ENCODE data around the gene ZDHHC11. TPM values are rescaled to one million over a fixed set of nuclear protein-coding genes. Genes with fewer than 3 reads are reported as not detected.

Gene ZDHHC11
- polyA plus RNA-seq (2013, experiment 1 of 2), result 4.2 TPM
- polyA plus RNA-seq (2013, experiment 2 of 2), result 3.9 TPM

DNA sequence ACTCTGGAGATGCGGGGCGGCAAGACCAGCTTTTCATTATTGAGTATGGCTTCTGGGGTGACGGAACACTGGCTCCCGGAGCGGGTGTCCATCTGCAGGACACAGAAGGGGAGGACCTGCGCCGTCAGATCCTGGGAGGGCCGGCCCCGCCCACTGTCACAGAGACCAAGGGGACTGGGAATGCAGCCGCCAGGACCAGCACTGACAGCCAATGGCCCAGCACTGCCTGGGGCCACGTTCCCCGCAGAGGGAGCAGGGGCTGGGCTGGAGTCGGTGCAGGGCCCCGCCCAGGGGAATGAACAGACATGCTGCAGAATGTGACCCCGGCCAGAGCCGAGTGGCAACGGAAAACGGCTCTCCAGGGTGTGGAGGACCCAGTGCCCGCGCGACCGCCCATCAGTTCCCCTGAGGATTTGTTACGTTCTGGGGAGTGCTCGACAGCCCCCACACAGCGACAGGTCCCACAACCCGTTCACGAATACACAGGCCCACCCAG lies at the start of gene ZDHHC11:
TSS of gene ZDHHC11 (minus strand) at position 476 of the 496 bp plus-strand sequence. CDS start at position 92, 384 bp downstream.
- Histone ChIP-seq H3K27ac (ENCODE audit: low read depth, low read length) (no peak within 1 kb of the TSS), H3K4me1 (ENCODE audit: control insufficient read depth, low read depth, low read length) (no peaks in the 10 kb centered on the region), H4K5ac (ENCODE audit: low read length) (no peak within 1 kb of the TSS), H3K4ac (ENCODE audit: low read depth, low read length) (no peak within 1 kb of the TSS), H2AK5ac (ENCODE audit: low read length) (no peak within 1 kb of the TSS), H3K18ac (ENCODE audit: low read length) (no peak within 1 kb of the TSS), H3K56ac (ENCODE audit: low read length) (no peak within 1 kb of the TSS), H4K8ac (ENCODE audit: low read depth, low read length) (no peak within 1 kb of the TSS), H3K23ac (ENCODE audit: low read length) (no peak within 1 kb of the TSS), H3K79me2 (ENCODE audit: control insufficient read depth, insufficient read depth, low read length) (no peaks in the 10 kb centered on the region), H3K27me3 (ENCODE audit: insufficient read depth, low read length, poor library complexity) (no peaks in the 10 kb centered on the region), H3K9ac (ENCODE audit: low read length) (no peak within 1 kb of the TSS), H2BK15ac (replicated peaks; ENCODE audit: low read depth) (no peak within 1 kb of the TSS), H2BK5ac (ENCODE audit: low read length) (no peak within 1 kb of the TSS), H3K36me3 (ENCODE audit: control insufficient read depth, insufficient read depth, low read length) (no peaks in the 10 kb centered on the region), H2BK120ac (ENCODE audit: low read depth, low read length) (no peak within 1 kb of the TSS), H3K4me3 (ENCODE audit: low read length) (no peak within 1 kb of the TSS), H3K79me1 (ENCODE audit: low read length) (no peaks in the 10 kb centered on the region), H3K4me2 (ENCODE audit: low read length) (no peak within 1 kb of the TSS)
- no CpG with 5 or more reads among the region's 27 CpGs for WGBS (ENCODE audit: extremely low coverage, insufficient coverage, low lambda C conversion rate)
- DNase-seq, result peak; percentile 45

DNA sequence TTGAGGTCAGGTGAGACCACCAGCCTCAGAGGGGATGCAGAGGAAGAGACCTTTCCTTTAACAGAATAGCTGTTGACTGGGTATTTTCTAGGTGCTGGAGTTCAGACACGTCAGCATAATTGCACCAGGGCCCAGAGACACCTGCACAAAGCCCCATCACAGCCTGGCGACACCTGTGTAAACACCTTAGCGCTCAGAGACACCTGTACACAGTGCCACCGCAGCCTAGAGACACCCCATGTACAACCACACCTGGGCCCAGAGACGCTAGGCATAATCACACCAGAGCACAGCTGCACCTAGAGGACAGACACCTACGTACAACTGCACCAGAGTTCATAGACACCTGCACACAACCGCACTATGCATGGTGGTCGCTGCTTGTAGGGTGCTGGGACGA lies 42.9 kb upstream of the ZDHHC11 start:
- Histone ChIP-seq H2AK5ac (ENCODE audit: low read length) (no peak overlapping the region), H3K4me2 (ENCODE audit: low read length) (peak overlapping the region; percentile 49), H3K56ac (ENCODE audit: low read length) (peak overlapping the region; percentile 96), H4K8ac (ENCODE audit: low read depth, low read length) (no peak overlapping the region), H3K4me3 (ENCODE audit: low read length) (peak overlapping the region; percentile 92), H4K5ac (ENCODE audit: low read length) (no peak overlapping the region), H3K27ac (ENCODE audit: low read depth, low read length) (no peak overlapping the region), H3K9ac (ENCODE audit: low read length) (peak overlapping the region; percentile 93), H3K79me2 (ENCODE audit: control insufficient read depth, insufficient read depth, low read length) (peaks cover 51% of the 10 kb centered on the region), H3K4ac (ENCODE audit: low read depth, low read length) (no peak overlapping the region), H3K23ac (ENCODE audit: low read length) (no peak overlapping the region), H3K27me3 (ENCODE audit: insufficient read depth, low read length, poor library complexity) (no peaks in the 10 kb centered on the region), H2BK5ac (ENCODE audit: low read length) (no peak overlapping the region), H3K4me1 (ENCODE audit: control insufficient read depth, low read depth, low read length) (peaks cover 4% of the 10 kb centered on the region), H2BK15ac (replicated peaks; ENCODE audit: low read depth) (no peak overlapping the region), H3K79me1 (ENCODE audit: low read length) (peaks cover 34% of the 10 kb centered on the region), H3K36me3 (ENCODE audit: control insufficient read depth, insufficient read depth, low read length) (peaks cover 9% of the 10 kb centered on the region), H3K18ac (ENCODE audit: low read length) (no peak overlapping the region), H2BK120ac (ENCODE audit: low read depth, low read length) (no peak overlapping the region)
- no peak for DNase-seq
- WGBS (ENCODE audit: extremely low coverage, insufficient coverage, low lambda C conversion rate), result no CpG with 5 or more reads among the region's 9 CpGs

- peak overlapping the region; percentile 92 for H3K4me3 ChIP-seq (ENCODE audit: low read length)
- H2BK15ac ChIP-seq (replicated peaks; ENCODE audit: low read depth), result no peak overlapping the region
- DNase-seq, result no peak
- H3K79me2 ChIP-seq (ENCODE audit: control insufficient read depth, insufficient read depth, low read length), result peaks cover 54% of the 10 kb centered on the region
- no CpG with 5 or more reads among the region's 31 CpGs for WGBS (ENCODE audit: extremely low coverage, insufficient coverage, low lambda C conversion rate)
- H3K4me2 ChIP-seq (ENCODE audit: low read length), result peak overlapping the region; percentile 49
- H3K56ac ChIP-seq (ENCODE audit: low read length), result peak overlapping the region; percentile 96
- H3K79me1 ChIP-seq (ENCODE audit: low read length), result peaks cover 37% of the 10 kb centered on the region
- no peak overlapping the region for H4K5ac ChIP-seq (ENCODE audit: low read length)
- H3K9ac ChIP-seq (ENCODE audit: low read length), result peak overlapping the region; percentile 93
- H3K27ac ChIP-seq (ENCODE audit: low read depth, low read length), result no peak overlapping the region
- H4K8ac ChIP-seq (ENCODE audit: low read depth, low read length), result peak overlapping the region; percentile 58
- H2BK5ac ChIP-seq (ENCODE audit: low read length), result no peak overlapping the region
- peak overlapping the region; percentile 98 for H3K23ac ChIP-seq (ENCODE audit: low read length)
- H3K27me3 ChIP-seq (ENCODE audit: insufficient read depth, low read length, poor library complexity), result no peaks in the 10 kb centered on the region
- H3K4me1 ChIP-seq (ENCODE audit: control insufficient read depth, low read depth, low read length), result peaks cover 4% of the 10 kb centered on the region
- no peak overlapping the region for H2AK5ac ChIP-seq (ENCODE audit: low read length)
- H3K4ac ChIP-seq (ENCODE audit: low read depth, low read length), result peak overlapping the region; percentile 26
- peak overlapping the region; percentile 40 for H3K18ac ChIP-seq (ENCODE audit: low read length)
- no peak overlapping the region for H2BK120ac ChIP-seq (ENCODE audit: low read depth, low read length)
- peaks cover 11% of the 10 kb centered on the region for H3K36me3 ChIP-seq (ENCODE audit: control insufficient read depth, insufficient read depth, low read length)
These were observed 42.3 kb upstream of the ZDHHC11 start for GRCh38 chr5:893137-893506.

GRCh38 chr5:892394-893136 lies 41.8 kb upstream of the ZDHHC11 start, which contains the start of the genes BRD9 and TRIP13:
Gene BRD9 (minus strand): TSS chr5:892801. CDS start chr5:892657, 144 bp downstream.
Gene TRIP13 (plus strand): TSS chr5:892884. CDS start chr5:892999, 115 bp downstream.
- no CpG with 5 or more reads among the region's 91 CpGs for WGBS (ENCODE audit: extremely low coverage, insufficient coverage, low lambda C conversion rate)
- H3K27me3 ChIP-seq (ENCODE audit: insufficient read depth, low read length, poor library complexity), result no peaks in the 10 kb centered on the region
- no peak within 1 kb of the TSS for H4K5ac ChIP-seq (ENCODE audit: low read length)
- H3K79me1 ChIP-seq (ENCODE audit: low read length), result peaks cover 39% of the 10 kb centered on the region
- peak within 1 kb of the TSS; percentile 95 for H3K4me3 ChIP-seq (ENCODE audit: low read length)
- peaks cover 57% of the 10 kb centered on the region for H3K79me2 ChIP-seq (ENCODE audit: control insufficient read depth, insufficient read depth, low read length)
- peak within 1 kb of the TSS; percentile 49 for H3K27ac ChIP-seq (ENCODE audit: low read depth, low read length)
- H3K36me3 ChIP-seq (ENCODE audit: control insufficient read depth, insufficient read depth, low read length), result peaks cover 13% of the 10 kb centered on the region
- H2BK120ac ChIP-seq (ENCODE audit: low read depth, low read length), result no peak within 1 kb of the TSS
- peak within 1 kb of the TSS; percentile 99 for H3K9ac ChIP-seq (ENCODE audit: low read length)
- peak within 1 kb of the TSS; percentile 58 for H4K8ac ChIP-seq (ENCODE audit: low read depth, low read length)
- H2BK15ac ChIP-seq (replicated peaks; ENCODE audit: low read depth), result no peak within 1 kb of the TSS
- peak within 1 kb of the TSS; percentile 99 for H3K4me2 ChIP-seq (ENCODE audit: low read length)
- H2BK5ac ChIP-seq (ENCODE audit: low read length), result peak within 1 kb of the TSS; percentile 81
- H3K4ac ChIP-seq (ENCODE audit: low read depth, low read length), result peak within 1 kb of the TSS; percentile 90
- peak within 1 kb of the TSS; percentile 98 for H3K56ac ChIP-seq (ENCODE audit: low read length)
- peak within 1 kb of the TSS; percentile 95 for H2AK5ac ChIP-seq (ENCODE audit: low read length)
- peak; percentile 86 for DNase-seq
- H3K23ac ChIP-seq (ENCODE audit: low read length), result peak within 1 kb of the TSS; percentile 98
- peaks cover 4% of the 10 kb centered on the region for H3K4me1 ChIP-seq (ENCODE audit: control insufficient read depth, low read depth, low read length)
- H3K18ac ChIP-seq (ENCODE audit: low read length), result peak within 1 kb of the TSS; percentile 40

DNA sequence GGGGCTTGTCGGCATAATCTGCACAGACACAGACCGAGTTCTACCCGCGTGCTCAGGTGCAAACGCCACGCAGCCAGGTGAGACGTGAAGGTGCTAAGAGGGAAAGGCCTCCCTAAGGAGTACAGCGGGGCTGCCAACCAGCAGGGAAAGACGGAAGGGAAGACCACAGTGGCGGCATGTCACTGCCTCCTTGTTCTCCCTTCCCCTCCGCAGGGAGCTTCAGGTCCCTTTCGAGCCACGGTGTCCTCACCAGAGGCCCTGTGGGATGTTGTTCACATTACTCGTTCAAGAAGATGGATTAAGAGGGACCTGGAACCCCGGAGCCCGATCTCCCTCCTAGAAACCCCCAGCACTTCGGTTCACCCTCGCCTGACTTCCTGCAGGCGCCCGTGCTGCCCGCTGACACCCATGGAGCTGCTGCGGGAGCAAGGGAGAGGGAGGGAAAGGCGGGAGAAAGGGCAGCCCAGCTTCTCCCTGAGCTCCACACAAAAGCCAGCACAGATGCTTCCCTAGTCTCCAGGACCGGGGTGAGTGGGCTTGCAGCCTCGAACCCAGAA lies 41.1 kb upstream of the ZDHHC11 start:
- Histone ChIP-seq H3K36me3 (ENCODE audit: control insufficient read depth, insufficient read depth, low read length) (peaks cover 17% of the 10 kb centered on the region), H3K27me3 (ENCODE audit: insufficient read depth, low read length, poor library complexity) (no peaks in the 10 kb centered on the region), H3K79me2 (ENCODE audit: control insufficient read depth, insufficient read depth, low read length) (peaks cover 59% of the 10 kb centered on the region), H2BK120ac (ENCODE audit: low read depth, low read length) (no peak overlapping the region), H3K56ac (ENCODE audit: low read length) (peak overlapping the region; percentile 98), H3K23ac (ENCODE audit: low read length) (peak overlapping the region; percentile 48), H3K4me3 (ENCODE audit: low read length) (peak overlapping the region; percentile 95), H4K8ac (ENCODE audit: low read depth, low read length) (no peak overlapping the region), H3K18ac (ENCODE audit: low read length) (peak overlapping the region; percentile 23), H2BK5ac (ENCODE audit: low read length) (peak overlapping the region; percentile 52), H3K4ac (ENCODE audit: low read depth, low read length) (peak overlapping the region; percentile 90), H3K4me1 (ENCODE audit: control insufficient read depth, low read depth, low read length) (peaks cover 4% of the 10 kb centered on the region), H3K79me1 (ENCODE audit: low read length) (peaks cover 40% of the 10 kb centered on the region), H2AK5ac (ENCODE audit: low read length) (peak overlapping the region; percentile 95), H3K9ac (ENCODE audit: low read length) (peak overlapping the region; percentile 99), H4K5ac (ENCODE audit: low read length) (no peak overlapping the region), H3K27ac (ENCODE audit: low read depth, low read length) (no peak overlapping the region), H2BK15ac (replicated peaks; ENCODE audit: low read depth) (no peak overlapping the region), H3K4me2 (ENCODE audit: low read length) (peak overlapping the region; percentile 99)
- peak; percentile 7 for DNase-seq
- no CpG with 5 or more reads among the region's 25 CpGs for WGBS (ENCODE audit: extremely low coverage, insufficient coverage, low lambda C conversion rate)

All from mesendoderm (in vitro differentiated cells).